H9 (cell line): ENCODE measurements around the gene ABCC4. TPM values are rescaled to one million over a fixed set of nuclear protein-coding genes. Genes with fewer than 3 reads are reported as not detected.

ENCODE experiments used
- DNase-seq: peaks from one replicate; pipeline ENCODE4 v3.0.0-alpha.2; 2017
- H2AFZ ChIP-seq: one replicate; pipeline ENCODE4 v1.6.1; 2013; ENCODE audit warnings: mild to moderate bottlenecking, low read length, control low read depth, moderate library complexity
- H2AK5ac ChIP-seq: 2 replicates; pipeline ENCODE4 v1.6.1; 2013; ENCODE audit warnings: low read length, control low read depth, mixed read lengths; ENCODE audit not compliant: insufficient read length
- H2BK120ac ChIP-seq: one replicate; pipeline ENCODE4 v1.6.1; 2013; ENCODE audit warnings: low read depth, mild to moderate bottlenecking, low read length, control low read depth, inconsistent platforms; ENCODE audit not compliant: poor library complexity, severe bottlenecking
- H2BK12ac ChIP-seq: 2 replicates; pipeline ENCODE4 v1.6.1; 2013; ENCODE audit warnings: low read length, control low read depth, mixed read lengths, low read depth; ENCODE audit not compliant: insufficient read length
- H2BK15ac ChIP-seq: 2 replicates; pipeline ENCODE4 v1.6.1; 2013; ENCODE audit warnings: low read depth, low read length, control low read depth
- H2BK20ac ChIP-seq: one replicate; pipeline ENCODE4 v1.6.1; 2013; ENCODE audit warnings: low read depth, mild to moderate bottlenecking, low read length, control low read depth, inconsistent platforms; ENCODE audit not compliant: poor library complexity, severe bottlenecking
- H2BK5ac ChIP-seq: 2 replicates; pipeline ENCODE4 v1.6.1; 2013; ENCODE audit warnings: low read length, control low read depth, mixed read lengths; ENCODE audit not compliant: insufficient read length
- H3K14ac ChIP-seq: 2 replicates; pipeline ENCODE4 v1.6.1; 2013; ENCODE audit warnings: low read length, control low read depth; ENCODE audit not compliant: insufficient read depth
- H3K18ac ChIP-seq: 2 replicates; pipeline ENCODE4 v1.6.1; 2013; ENCODE audit warnings: low read depth, mild to moderate bottlenecking, mixed read lengths, low read length, control low read depth; ENCODE audit not compliant: insufficient read length
- H3K23ac ChIP-seq: 2 replicates; pipeline ENCODE4 v1.6.1; 2013; ENCODE audit warnings: low read length, control low read depth, mixed read lengths, low read depth; ENCODE audit not compliant: insufficient read length
- H3K23me2 ChIP-seq: 2 replicates; pipeline ENCODE4 v1.6.1; 2013; ENCODE audit warnings: low read depth, mild to moderate bottlenecking, mixed read lengths, low read length, control low read depth; ENCODE audit not compliant: insufficient read length, poor library complexity, severe bottlenecking
- H3K27ac ChIP-seq: 2 replicates; pipeline ENCODE4 v1.5.1; 2013; ENCODE audit warnings: low read length, control low read depth, mixed read lengths, low read depth; ENCODE audit not compliant: insufficient read length
- H3K27me3 ChIP-seq: 2 replicates; pipeline ENCODE4 v1.6.1; 2013; ENCODE audit warnings: low read length, control low read depth, inconsistent platforms; ENCODE audit not compliant: insufficient read depth
- H3K4ac ChIP-seq: 2 replicates; pipeline ENCODE4 v1.6.1; 2013; ENCODE audit warnings: low read depth, mild to moderate bottlenecking, control low read depth, inconsistent platforms, low read length, moderate library complexity
- H3K4me1 ChIP-seq: 2 replicates; pipeline ENCODE4 v1.6.1; 2013; ENCODE audit warnings: low read length, control low read depth, inconsistent platforms; ENCODE audit not compliant: insufficient read depth
- H3K4me2 ChIP-seq: 2 replicates; pipeline ENCODE4 v1.6.1; 2013; ENCODE audit warnings: low read length, control low read depth, mixed read lengths; ENCODE audit not compliant: insufficient read length, insufficient read depth
- H3K56ac ChIP-seq: 2 replicates; pipeline ENCODE4 v1.6.1; 2013; ENCODE audit warnings: low read depth, mild to moderate bottlenecking, mixed read lengths, low read length, control low read depth; ENCODE audit not compliant: insufficient read length
- H3K79me1 ChIP-seq: 2 replicates; pipeline ENCODE4 v1.6.1; 2013; ENCODE audit warnings: low read depth, mild to moderate bottlenecking, moderate library complexity, low read length, control low read depth, inconsistent platforms; ENCODE audit not compliant: insufficient read depth, poor library complexity, severe bottlenecking
- H3K79me2 ChIP-seq: 2 replicates; pipeline ENCODE4 v1.6.1; 2013; ENCODE audit warnings: low read length, control low read depth, inconsistent platforms; ENCODE audit not compliant: insufficient read depth
- H3K9ac ChIP-seq: 2 replicates; pipeline ENCODE4 v1.6.1; 2013; ENCODE audit warnings: low read length, control low read depth, mixed read lengths; ENCODE audit not compliant: insufficient read length; ENCODE audit errors: extremely low read depth
- H3K9me3 ChIP-seq: one replicate; pipeline ENCODE4 v1.6.1; 2013; ENCODE audit warnings: low read depth, low read length, inconsistent platforms; ENCODE audit not compliant: control insufficient read depth
- H3T11ph ChIP-seq: one replicate; pipeline ENCODE4 v1.6.1; 2013; ENCODE audit warnings: mild to moderate bottlenecking, low read length, control low read depth, inconsistent platforms
- H4K20me1 ChIP-seq: one replicate; pipeline ENCODE4 v1.6.1; 2013; ENCODE audit not compliant: control insufficient read depth, insufficient read length, insufficient read depth
- H4K5ac ChIP-seq: 2 replicates; pipeline ENCODE4 v1.6.1; 2013; ENCODE audit warnings: low read depth, mild to moderate bottlenecking, mixed read lengths, low read length, control low read depth; ENCODE audit not compliant: insufficient read length
- H4K8ac ChIP-seq: replicated peaks from 2 replicates; pipeline ENCODE4 v1.6.1; 2013; ENCODE audit warnings: low read length, control low read depth, mixed read lengths, low read depth; ENCODE audit not compliant: insufficient read length
- H4K91ac ChIP-seq: 2 replicates; pipeline ENCODE4 v1.6.1; 2013; ENCODE audit warnings: low read depth, mild to moderate bottlenecking, moderate library complexity, mixed read lengths, low read length, control low read depth; ENCODE audit not compliant: insufficient read length
- H3K27ac Mint-ChIP-seq, 3 experiments: 2 replicates in 2 of 3; 3 replicates in 1 of 3; pipeline ENCODE4 v1.8.0; 2020 to 2021; ENCODE audit warnings: mixed read lengths in 3 of 3, mild to moderate bottlenecking in 1 of 3, moderate library complexity in 1 of 3
- H3K27me3 Mint-ChIP-seq: 2 replicates; pipeline ENCODE4 v1.8.0; 2021; ENCODE audit warnings: low read depth, mild to moderate bottlenecking, moderate library complexity, mixed read lengths
- H3K36me3 Mint-ChIP-seq, 3 experiments: 2 replicates in 2 of 3; 3 replicates in 1 of 3; pipeline ENCODE4 v1.8.0; 2020 to 2021; ENCODE audit warnings: low read depth in 3 of 3, mixed read lengths in 3 of 3; ENCODE audit not compliant: insufficient read depth in 1 of 3
- H3K4me1 Mint-ChIP-seq, 2 experiments: 2 replicates each; pipeline ENCODE4 v1.8.0; 2020; ENCODE audit warnings: mixed read lengths in 2 of 2
- H3K4me3 Mint-ChIP-seq, 2 experiments: 2 replicates in 1 of 2; 3 replicates in 1 of 2; pipeline ENCODE4 v1.8.0; 2020 to 2021; ENCODE audit warnings: mild to moderate bottlenecking in 2 of 2, mixed read lengths in 2 of 2, moderate library complexity in 1 of 2
- H3K9me3 Mint-ChIP-seq, 2 experiments: 2 replicates in 1 of 2; 3 replicates in 1 of 2; pipeline ENCODE4 v1.8.0; 2020; ENCODE audit warnings: mild to moderate bottlenecking in 2 of 2, mixed read lengths in 2 of 2, moderate library complexity in 1 of 2
- CTCF ChIP-seq: fragments of 200-600 bp; sonication (generic); conservative IDR thresholded peaks from 3 replicates; pipeline ENCODE4 v1.8.0; 2021; ENCODE audit warnings: antibody characterized with exemption, mild to moderate bottlenecking
- WGBS: extraction: QIAGEN DNeasy Blood & Tissue Kit; methylation state at CpG from one replicate; pipeline ENCODE4 v1.1.7; 2013; ENCODE audit warnings: missing lambda C conversion rate, low lambda C conversion rate, mixed read lengths; ENCODE audit not compliant: insufficient read length; ENCODE audit errors: extremely low coverage; 5-methylcytosine and 5-hydroxymethylcytosine counted together
- total RNA-seq: library from RNA; stranded (reverse); gene quantifications from 2 replicates; pipeline ENCODE4 v1.2.1, GENCODE V29; 2021

The ABCC4 gene
- total RNA-seq, 1 experiment from 2014 or later = 5.9 TPM

GRCh38 chr13:95160112-95160906 lies 140.9 kb downstream of the ABCC4 start:
- peaks cover 7 to 12% of the 10 kb centered on the region in 2 experiments for H3K4me1 Mint-ChIP-seq
- no peaks in the 10 kb centered on the region for H3K27me3 Mint-ChIP-seq
- Histone ChIP-seq H3K27me3 (no peaks in the 10 kb centered on the region), H2BK20ac (no peak overlapping the region), H3K79me2 (no peaks in the 10 kb centered on the region), H2AFZ (no peak overlapping the region), H3K14ac (no peak overlapping the region), H3K4ac (no peak overlapping the region), H2BK120ac (no peak overlapping the region), H3K56ac (no peak overlapping the region), H3K23ac (no peak overlapping the region), H4K8ac (no peak overlapping the region), H3K18ac (no peak overlapping the region), H4K5ac (no peak overlapping the region), H2AK5ac (no peak overlapping the region), H2BK12ac (no peak overlapping the region), H3K23me2 (no peaks in the 10 kb centered on the region), H3K9ac (no peak overlapping the region), H2BK15ac (no peak overlapping the region), H2BK5ac (no peak overlapping the region), H3T11ph (no peak overlapping the region), H3K9me3 (no peaks in the 10 kb centered on the region), H4K91ac (no peak overlapping the region), H4K20me1 (no peaks in the 10 kb centered on the region), H3K4me1 (no peaks in the 10 kb centered on the region), H3K79me1 (no peaks in the 10 kb centered on the region), H3K4me2 (no peak overlapping the region), H3K27ac (no peak overlapping the region)
- no peak for TF ChIP-seq CTCF
- no CpG with 5 or more reads among the region's 4 CpGs for WGBS
- H3K36me3 Mint-ChIP-seq = 0 out of 7 replicates have a peak, but pooled peaks cover 0 to 2% (median 0%) of the 10 kb centered on the region in 3 experiments
- H3K9me3 Mint-ChIP-seq = no peaks in the 10 kb centered on the region
- no peak for DNase-seq
- no peak overlapping the region for H3K27ac Mint-ChIP-seq
- no peak overlapping the region for H3K4me3 Mint-ChIP-seq
